IMR-90 (cell line): ENCODE measurements around the gene PKD1.

ENCODE experiments used
- CTCF ChIP-seq: conservative IDR thresholded peaks from 2 replicates; pipeline ENCODE4 v1.5.1; 2012; ENCODE audit warnings: mild to moderate bottlenecking, low read depth, low read length, improper control_type of control experiment
- FOS ChIP-seq: fragments of 150-350 bp; IDR thresholded peaks from 2 replicates; pipeline ENCODE4 v1.6.1; 2016; ENCODE audit warnings: low read depth, low read length
- POLR2A ChIP-seq: IDR thresholded peaks from 2 replicates; pipeline ENCODE4 v1.6.1; 2012; ENCODE audit warnings: mild to moderate bottlenecking, low read depth, low read length
- RAD21 ChIP-seq: IDR thresholded peaks from 2 replicates; pipeline ENCODE4 v1.6.1; 2012; ENCODE audit warnings: low read length, improper control_type of control experiment

GRCh38 chr16:2086812-2087747 lies 48.6 kb downstream of the PKD1 start:
- no peak for TF ChIP-seq FOS
- no peak for TF ChIP-seq CTCF
- TF ChIP-seq POLR2A: no peak
- no peak for TF ChIP-seq RAD21
